HUES64 (cell line): ENCODE data around the gene CD40.

Experiments
- H3K27ac ChIP-seq: 2 replicates; pipeline ENCODE4 v1.7.0; 2013; ENCODE audit warnings: low read depth, low read length, inconsistent platforms
- H3K27me3 ChIP-seq: 2 replicates; pipeline ENCODE4 v1.6.1; 2013; ENCODE audit warnings: mild to moderate bottlenecking, low read length; ENCODE audit not compliant: insufficient read depth
- H3K36me3 ChIP-seq: 2 replicates; pipeline ENCODE4 v1.6.1; 2013; ENCODE audit warnings: mild to moderate bottlenecking, low read length; ENCODE audit not compliant: insufficient read depth
- H3K4me1 ChIP-seq: 2 replicates; pipeline ENCODE4 v1.6.1; 2013; ENCODE audit warnings: mild to moderate bottlenecking, low read length, moderate library complexity; ENCODE audit not compliant: insufficient read depth
- H3K4me3 ChIP-seq: 2 replicates; pipeline ENCODE4 v1.5.1; 2013; ENCODE audit warnings: mild to moderate bottlenecking, low read length, moderate library complexity
- H3K9ac ChIP-seq: 2 replicates; pipeline ENCODE4 v1.6.1; 2013; ENCODE audit warnings: mild to moderate bottlenecking, low read depth, low read length
- H3K9me3 ChIP-seq: 2 replicates; pipeline ENCODE4 v1.6.1; 2013; ENCODE audit warnings: low read depth, low read length; ENCODE audit not compliant: insufficient read depth
- WGBS: fragments of 150-250, 120-280 bp; methylation state at CpG from one replicate; pipeline ENCODE4 v1.1.7; 2013; ENCODE audit warnings: missing lambda C conversion rate; 5-methylcytosine and 5-hydroxymethylcytosine counted together

The CD40 gene

GRCh38 chr20:46176739-46177378 lies 58.7 kb downstream of the CD40 start:
- Histone ChIP-seq H3K9ac (no peak overlapping the region), H3K9me3 (no peaks in the 10 kb centered on the region), H3K4me3 (no peak overlapping the region), H3K4me1 (no peaks in the 10 kb centered on the region), H3K36me3 (no peaks in the 10 kb centered on the region), H3K27ac (no peak overlapping the region), H3K27me3 (peaks cover 45% of the 10 kb centered on the region)
- WGBS: 92% methylated on average over 13 of the region's 13 CpGs

- peaks cover 36% of the 10 kb centered on the region for H3K27me3 ChIP-seq
- H3K36me3 ChIP-seq: no peaks in the 10 kb centered on the region
- H3K9me3 ChIP-seq: no peaks in the 10 kb centered on the region
- H3K27ac ChIP-seq: no peak overlapping the region
- WGBS: 89% methylated on average over 15 of the region's 15 CpGs
- H3K9ac ChIP-seq: no peak overlapping the region
- no peak overlapping the region for H3K4me3 ChIP-seq
- no peaks in the 10 kb centered on the region for H3K4me1 ChIP-seq
Observed at GRCh38 chr20:46177768-46178167, 59.7 kb downstream of the CD40 start.

GRCh38 chr20:46178891-46179290 lies 60.8 kb downstream of the CD40 start:
- WGBS: 85% methylated on average over 8 of the region's 8 CpGs
- no peaks in the 10 kb centered on the region for H3K9me3 ChIP-seq
- no peaks in the 10 kb centered on the region for H3K4me1 ChIP-seq
- H3K27ac ChIP-seq: no peak overlapping the region
- H3K27me3 ChIP-seq: peaks cover 24% of the 10 kb centered on the region
- H3K9ac ChIP-seq: no peak overlapping the region
- H3K4me3 ChIP-seq: no peak overlapping the region
- H3K36me3 ChIP-seq: no peaks in the 10 kb centered on the region
